Right renal pelvis (tissue), 4 donors: ENCODE results near the gene HECW1. TPM values are rescaled to one million over a fixed set of nuclear protein-coding genes. Genes with fewer than 3 reads are reported as not detected.

Experiments used
- DNase-seq, 4 donors: peaks; one replicate each; pipeline ENCODE4 v3.0.0-alpha.2; 2013; ENCODE audit warnings: low read depth in 4 of 4, low spot score in 3 of 4, missing footprints in 1 of 4
- polyA plus RNA-seq, 4 donors: library from polyadenylated mRNA; unstranded; fragments of 120-200 nt; gene quantifications; one replicate each; pipeline ENCODE4 v1.2.1, GENCODE V29; 2013; ENCODE audit not compliant: insufficient read length in 4 of 4

Gene HECW1
- polyA plus RNA-seq, 4 donors = 5.1 to 7.2 (median 6.9) TPM

GRCh38 chr7:43141091-43141490 is 28.6 kb downstream of the HECW1 start:
- DNase-seq = no peak

- no peak for DNase-seq
Measured at GRCh38 chr7:43142703-43143102, 30.3 kb downstream of the HECW1 start.

GRCh38 chr7:43143918-43144589 is 31.6 kb downstream of the HECW1 start:
- DNase-seq = no peak

GRCh38 chr7:43148161-43148731 is 35.8 kb downstream of the HECW1 start:
- DNase-seq = no peak

- no peak for DNase-seq
Measured at GRCh38 chr7:43151076-43151475, 38.6 kb downstream of the HECW1 start.

GRCh38 chr7:43152696-43153095 is 40.2 kb downstream of the HECW1 start:
- no peak for DNase-seq

GRCh38 chr7:43155636-43156035 is 43.2 kb downstream of the HECW1 start:
- DNase-seq = no peak

GRCh38 chr7:43163885-43164284 is 51.4 kb downstream of the HECW1 start:
- no peak for DNase-seq

- DNase-seq = no peak
Measured at GRCh38 chr7:43164757-43165156, 52.3 kb downstream of the HECW1 start.

GRCh38 chr7:43166686-43167085 is 54.2 kb downstream of the HECW1 start:
- no peak for DNase-seq

GRCh38 chr7:43169076-43169475 is 56.6 kb downstream of the HECW1 start:
- DNase-seq = no peak

- no peak for DNase-seq
Measured at GRCh38 chr7:43170571-43170970, 58.1 kb downstream of the HECW1 start.

- no peak for DNase-seq
Measured at GRCh38 chr7:43175570-43176200, 63.2 kb downstream of the HECW1 start.

GRCh38 chr7:43179393-43179792 is 66.9 kb downstream of the HECW1 start:
- no peak for DNase-seq

GRCh38 chr7:43192806-43193460 is 80.5 kb downstream of the HECW1 start:
- no peak for DNase-seq

- peak in 1 of 4 donors; percentile 28 for DNase-seq
Measured at GRCh38 chr7:43193893-43194292, 81.4 kb downstream of the HECW1 start.

- DNase-seq = no peak
Measured at GRCh38 chr7:43195256-43195655, 82.8 kb downstream of the HECW1 start.

GRCh38 chr7:43195768-43196167 is 83.3 kb downstream of the HECW1 start:
- DNase-seq = no peak

GRCh38 chr7:43196379-43196778 is 83.9 kb downstream of the HECW1 start:
- peak in 3 of 4 donors; percentile 14 to 36 (median 18) for DNase-seq

- no peak for DNase-seq
Measured at GRCh38 chr7:43198016-43198415, 85.6 kb downstream of the HECW1 start.

GRCh38 chr7:43198599-43199090 is 86.2 kb downstream of the HECW1 start:
- DNase-seq = no peak
